Tibial nerve (tissue), 4 donors: ENCODE measurements around the gene CCDC148.

Source experiments
- CTCF ChIP-seq, 5 experiments: fragments of 200-600 bp in 3 of 5; fragments of 450-650 bp in 2 of 5; sonication (generic) in 3 of 5; IDR thresholded peaks; one replicate each; pipeline ENCODE4 v1.5.1; 2016 to 2019; ENCODE audit warnings: antibody characterized with exemption in 5 of 5, mild to moderate bottlenecking in 3 of 5, moderate library complexity in 2 of 5
- EP300 ChIP-seq, 2 donors: sonication (generic); formaldehyde crosslinking; IDR thresholded peaks; one replicate each; pipeline ENCODE4 v1.6.1; 2017; ENCODE audit warnings: antibody characterized with exemption in 2 of 2, mild to moderate bottlenecking in 1 of 2

GRCh38 chr2:158273791-158274190, 182.8 kb downstream of the CCDC148 start:
- TF ChIP-seq CTCF (IDR thresholded peaks at IDR 0.05) (no peak), EP300 (IDR thresholded peaks at IDR 0.05) (no peak)
